Testis (tissue), 2 donors: ENCODE measurements around the gene BICC1.

ENCODE experiments used
- CTCF ChIP-seq, 3 experiments: fragments of 450-650 bp in 2 of 3; fragments of 200-600 bp in 1 of 3; sonication (generic) in 1 of 3; IDR thresholded peaks; one replicate each; pipeline ENCODE4 v1.5.1; 2016 to 2019; ENCODE audit warnings: antibody characterized with exemption in 3 of 3, mild to moderate bottlenecking in 2 of 3, moderate library complexity in 1 of 3
- POLR2A ChIP-seq: fragments of 450-650 bp; IDR thresholded peaks from one replicate; pipeline ENCODE4 v1.6.1; 2017; ENCODE audit warnings: antibody characterized with exemption, mild to moderate bottlenecking, moderate library complexity

DNA sequence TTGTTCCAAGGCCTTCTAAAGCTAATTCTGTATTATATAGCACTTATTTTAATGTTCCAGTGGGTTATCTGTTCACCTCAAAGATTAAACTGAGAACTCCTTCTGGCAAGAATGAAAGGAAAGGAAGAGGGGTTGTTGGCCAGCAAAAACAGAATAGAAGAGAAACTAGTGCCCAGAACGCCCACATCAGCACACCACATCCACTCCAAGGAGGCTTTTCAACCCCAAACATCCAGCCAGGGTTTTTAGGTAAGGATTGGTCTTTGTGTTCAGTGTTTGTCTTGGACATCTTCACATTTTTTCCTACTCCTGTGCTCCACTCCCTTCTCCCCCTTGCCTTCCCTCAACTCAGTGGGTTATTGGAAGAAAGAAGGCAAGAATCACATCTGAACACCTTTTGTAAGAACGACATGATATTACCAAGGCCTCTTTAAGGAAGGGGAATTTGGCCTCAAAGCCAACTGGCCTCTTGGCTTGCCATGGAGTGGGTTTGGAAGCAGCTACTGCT lies 55.8 kb downstream of the BICC1 start:
- TF ChIP-seq CTCF (IDR thresholded peaks at IDR 0.05), result no peak
- TF ChIP-seq POLR2A, result no peak
